Measurements from ENCODE around the gene EFCAB10. TPM values are rescaled to one million over a fixed set of nuclear protein-coding genes. Genes with fewer than 3 reads are reported as not detected.

Gene EFCAB10
- total RNA-seq, 1 donor from 2014 or later = 6.0 TPM

- no peak overlapping the region for H3K4me3 ChIP-seq
- H3K36me3 ChIP-seq = no peaks in the 10 kb centered on the region
- TF ChIP-seq CTCF (IDR thresholded peaks at IDR 0.05) = no peak
- H3K27ac ChIP-seq = no peak overlapping the region
- no peaks in the 10 kb centered on the region for H3K9me3 ChIP-seq
- intact Hi-C loops (cut with DNase I) = no loop called here
- no peak for ATAC-seq
- H3K27me3 ChIP-seq (ENCODE audit: low read depth) = no peaks in the 10 kb centered on the region
- no peak for DNase-seq
- peaks cover 4% of the 10 kb centered on the region for H3K4me1 ChIP-seq
Observed at GRCh38 chr7:105594034-105594433, 12.7 kb upstream of the EFCAB10 start.

- Histone ChIP-seq H3K4me1 (peaks cover 4% of the 10 kb centered on the region), H3K27ac (no peak overlapping the region), H3K9me3 (no peaks in the 10 kb centered on the region), H3K27me3 (ENCODE audit: low read depth) (no peaks in the 10 kb centered on the region), H3K36me3 (no peaks in the 10 kb centered on the region), H3K4me3 (no peak overlapping the region)
- ATAC-seq = no peak
- DNase-seq = no peak
- intact Hi-C loops (cut with DNase I) = no loop called here
- no peak for TF ChIP-seq CTCF (IDR thresholded peaks at IDR 0.05)
Observed at GRCh38 chr7:105591522-105591921, 10.2 kb upstream of the EFCAB10 start.

GRCh38 chr7:105590793-105591192 lies 9.5 kb upstream of the EFCAB10 start:
- Histone ChIP-seq H3K9me3 (no peaks in the 10 kb centered on the region), H3K36me3 (no peaks in the 10 kb centered on the region), H3K4me3 (no peak overlapping the region), H3K27ac (no peak overlapping the region), H3K27me3 (ENCODE audit: low read depth) (no peaks in the 10 kb centered on the region), H3K4me1 (peaks cover 4% of the 10 kb centered on the region)
- ATAC-seq = no peak
- DNase-seq = no peak
- TF ChIP-seq CTCF (IDR thresholded peaks at IDR 0.05) = no peak
- intact Hi-C loops (cut with DNase I) = no loop called here

GRCh38 chr7:105589356-105590077 lies 8.2 kb upstream of the EFCAB10 start:
- Histone ChIP-seq H3K9me3 (no peaks in the 10 kb centered on the region), H3K36me3 (no peaks in the 10 kb centered on the region), H3K27me3 (ENCODE audit: low read depth) (no peaks in the 10 kb centered on the region), H3K4me1 (peaks cover 4% of the 10 kb centered on the region), H3K27ac (no peak overlapping the region), H3K4me3 (no peak overlapping the region)
- DNase-seq (no peak), ATAC-seq (peak; percentile 76 to 84)
- TF ChIP-seq CTCF (IDR thresholded peaks at IDR 0.05) = peak; percentile 45
- intact Hi-C loops (cut with DNase I) = no loop called here

GRCh38 chr7:105587909-105588635 lies 6.8 kb upstream of the EFCAB10 start:
- Histone ChIP-seq H3K9me3 (no peaks in the 10 kb centered on the region), H3K27me3 (ENCODE audit: low read depth) (no peaks in the 10 kb centered on the region), H3K36me3 (no peaks in the 10 kb centered on the region), H3K4me3 (no peak overlapping the region), H3K4me1 (peaks cover 4% of the 10 kb centered on the region), H3K27ac (no peak overlapping the region)
- DNase-seq (no peak), ATAC-seq (no peak)
- intact Hi-C loops (cut with DNase I) = no loop called here
- TF ChIP-seq CTCF (IDR thresholded peaks at IDR 0.05) = no peak

Measured in lower lobe of right lung (tissue), 2 donors.